ENCODE measurements around the gene CCL25. TPM values are rescaled to one million over a fixed set of nuclear protein-coding genes. Genes with fewer than 3 reads are reported as not detected.
"Not testable (repeated sequence)": the region's sequence is repeated elsewhere in the genome, so short reads cannot be mapped to it uniquely, and the experiment has no call there.

The CCL25 gene
- total RNA-seq, 1 donor from 2014 or later, result not detected

DNA sequence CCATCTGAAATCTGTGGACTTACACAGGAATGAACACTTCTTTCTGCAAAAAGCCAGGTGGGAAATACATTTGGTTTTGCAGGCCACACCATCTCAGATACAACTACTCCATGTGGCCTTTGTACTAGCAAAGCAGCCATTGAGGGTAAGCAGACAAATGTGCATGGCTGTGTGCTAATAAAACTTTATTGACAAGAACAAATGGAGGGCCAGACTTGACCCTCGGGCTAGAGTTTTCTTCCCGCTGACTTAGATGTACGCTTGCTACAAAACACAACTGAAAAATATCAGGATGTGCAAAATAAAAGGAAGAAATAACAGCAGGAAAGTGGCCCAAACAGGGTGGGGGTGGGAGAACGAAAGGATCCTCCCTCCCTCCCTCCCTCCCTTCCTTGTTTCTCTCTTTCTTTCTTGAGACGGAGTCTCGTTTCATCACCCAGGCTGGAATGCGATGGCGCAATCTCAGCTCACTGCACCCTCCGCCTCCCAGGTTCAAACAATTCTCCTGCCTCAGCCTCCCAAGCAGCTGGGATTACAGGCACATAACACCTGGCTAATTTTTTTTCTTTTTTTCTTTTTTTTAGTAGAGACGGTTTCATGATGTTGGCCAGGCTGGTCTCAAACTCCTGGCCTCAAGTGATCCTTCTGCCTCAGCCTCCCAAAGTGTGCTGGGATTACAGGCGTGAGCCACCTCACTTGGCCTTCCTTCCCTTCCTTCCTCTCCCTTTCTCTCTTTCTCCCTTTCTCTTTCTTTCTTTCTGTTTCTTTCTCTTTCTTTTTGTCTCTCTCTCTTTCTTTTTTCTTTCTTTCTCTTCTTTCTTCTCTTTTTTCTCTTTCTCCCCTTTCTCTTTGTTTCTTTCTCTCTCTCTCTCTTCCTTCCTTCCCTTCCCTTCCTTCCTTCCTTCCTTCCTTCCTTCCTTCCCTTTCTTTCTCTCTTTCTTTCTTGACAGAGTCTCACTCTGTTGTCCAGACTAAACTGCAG is 29.3 kb downstream of the CCL25 start:
- ATAC-seq (no peak), DNase-seq (no peak)
- intact Hi-C loops (cut with micrococcal nuclease), result no loop called here

GRCh38 chr19:8083141-8083540 is 30.6 kb downstream of the CCL25 start:
- ATAC-seq (no peak), DNase-seq (no peak)
- intact Hi-C loops (cut with micrococcal nuclease), result no loop called here

DNA sequence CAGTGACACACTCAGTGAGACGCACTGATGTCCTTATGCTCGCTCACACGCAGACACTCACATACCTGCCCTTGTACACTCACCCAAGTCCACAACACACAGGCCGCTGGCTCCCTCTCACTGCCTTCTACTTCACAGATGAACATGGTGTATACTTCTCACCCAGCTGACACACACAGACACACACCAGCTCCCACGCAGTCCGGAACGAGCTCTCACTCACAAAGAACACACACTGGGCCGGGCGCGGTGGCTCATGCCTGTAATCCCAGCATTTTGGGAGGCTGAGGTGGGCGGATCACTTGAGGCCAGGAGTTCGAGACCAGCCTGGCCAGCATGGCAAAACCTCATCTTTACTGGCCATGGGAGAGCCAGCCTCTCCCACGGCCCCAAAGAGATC is 31.6 kb downstream of the CCL25 start:
- ATAC-seq, result no peak
- intact Hi-C loops (cut with micrococcal nuclease), result no loop called here
- DNase-seq, result no peak

DNA sequence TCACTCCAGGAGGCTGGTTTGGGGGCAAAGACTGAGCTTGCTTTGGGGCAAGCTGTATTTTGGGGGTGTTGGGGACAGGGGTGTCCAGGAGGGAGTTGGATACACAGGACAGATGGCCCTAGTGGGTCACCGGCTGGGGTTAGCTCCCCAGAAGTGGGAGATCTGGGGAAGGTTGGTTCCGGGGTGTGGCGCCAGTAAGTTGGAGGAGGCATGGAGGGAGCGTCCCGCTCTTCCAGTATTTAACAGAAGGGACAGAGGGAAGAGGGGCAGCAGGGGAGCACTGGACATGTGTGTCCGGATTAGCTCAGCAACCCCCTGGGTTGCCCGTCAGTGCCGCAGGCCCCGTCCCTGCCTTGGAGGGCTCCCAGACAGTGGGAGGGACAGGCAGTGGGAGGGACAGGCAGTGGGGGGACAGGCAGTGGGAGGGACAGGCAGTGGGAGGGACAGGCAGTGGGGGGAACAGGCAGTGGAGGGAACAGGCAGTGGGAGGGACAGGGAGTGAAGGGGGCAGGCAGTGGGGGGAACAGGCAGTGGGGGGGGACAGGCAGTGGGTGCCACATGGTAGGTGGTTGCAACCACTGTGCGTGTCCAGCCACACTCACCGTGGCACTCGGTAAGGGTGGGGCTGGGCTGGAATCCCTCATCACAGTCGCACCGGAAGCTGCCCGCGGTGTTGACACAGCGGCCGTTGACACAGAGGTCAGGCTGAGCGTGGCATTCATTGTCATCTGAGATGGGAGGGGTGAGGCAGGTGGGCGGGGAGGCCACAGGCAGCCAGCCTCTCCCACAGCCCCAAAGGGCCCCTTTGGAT is 33.2 kb downstream of the CCL25 start:
- ATAC-seq (no peak), DNase-seq (no peak)
- intact Hi-C loops (cut with micrococcal nuclease), result no loop called here

- no peak for ATAC-seq
- intact Hi-C loops (cut with micrococcal nuclease), result no loop called here
- no peak for DNase-seq
Observed at GRCh38 chr19:8086849-8087248, 34.3 kb downstream of the CCL25 start.

- ATAC-seq (no peak), DNase-seq (no peak)
- intact Hi-C loops (cut with micrococcal nuclease), result no loop called here
Observed at GRCh38 chr19:8087876-8088275, 35.3 kb downstream of the CCL25 start.

DNA sequence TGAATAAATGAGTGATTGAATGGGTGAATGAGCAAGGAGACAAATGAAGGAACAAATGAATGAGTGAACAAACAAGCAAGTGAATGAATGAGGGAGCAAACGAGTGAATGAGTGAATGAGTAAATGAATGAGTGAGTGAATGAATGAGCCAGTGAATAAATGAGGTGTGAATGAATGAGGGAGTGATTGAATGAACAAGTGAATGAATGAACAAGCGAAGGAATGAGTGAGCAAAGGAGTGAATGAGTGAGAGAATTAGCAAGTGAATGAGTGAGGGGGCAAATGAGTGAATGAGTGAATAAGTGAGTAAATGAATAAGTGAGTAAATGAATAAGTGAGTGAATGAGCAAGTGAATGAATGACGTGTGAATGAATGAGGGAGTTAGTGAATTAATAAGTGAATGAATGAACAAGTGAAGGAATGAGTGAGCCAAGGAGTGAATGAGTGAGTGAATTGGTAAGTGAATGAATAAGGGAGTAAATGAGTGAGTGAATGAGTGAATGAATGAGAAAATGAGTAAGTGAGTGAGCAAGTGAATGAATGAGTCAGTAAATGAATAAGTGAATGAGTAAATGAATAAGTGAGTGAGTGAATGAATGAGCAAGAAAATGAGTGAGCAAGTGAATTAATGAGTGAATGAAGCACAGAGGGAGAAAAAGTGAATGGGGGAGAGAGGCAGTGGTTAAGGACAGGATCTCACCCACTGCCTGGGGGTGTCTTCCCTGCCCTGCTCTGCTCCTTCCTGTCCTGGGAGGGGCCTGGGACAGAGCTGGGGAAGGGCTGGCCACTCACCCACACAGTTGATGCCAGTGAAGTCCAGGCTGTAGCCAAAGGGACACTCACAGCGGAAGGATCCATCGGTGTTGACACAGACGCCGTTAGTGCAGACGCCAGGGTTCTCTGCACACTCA is 36.4 kb downstream of the CCL25 start:
- ATAC-seq (no peak), DNase-seq (no peak)
- intact Hi-C loops (cut with micrococcal nuclease), result no loop called here

GRCh38 chr19:8089664-8090601 is 37.4 kb downstream of the CCL25 start:
- no peak for DNase-seq
- intact Hi-C loops (cut with micrococcal nuclease), result no loop called here
- no peak for ATAC-seq

GRCh38 chr19:8090950-8091349 is 38.4 kb downstream of the CCL25 start:
- intact Hi-C loops (cut with micrococcal nuclease), result no loop called here
- DNase-seq (no peak), ATAC-seq (no peak)

GRCh38 chr19:8093740-8094139 is 41.2 kb downstream of the CCL25 start:
- ATAC-seq (no peak), DNase-seq (no peak)
- intact Hi-C loops (cut with micrococcal nuclease), result no loop called here

DNA sequence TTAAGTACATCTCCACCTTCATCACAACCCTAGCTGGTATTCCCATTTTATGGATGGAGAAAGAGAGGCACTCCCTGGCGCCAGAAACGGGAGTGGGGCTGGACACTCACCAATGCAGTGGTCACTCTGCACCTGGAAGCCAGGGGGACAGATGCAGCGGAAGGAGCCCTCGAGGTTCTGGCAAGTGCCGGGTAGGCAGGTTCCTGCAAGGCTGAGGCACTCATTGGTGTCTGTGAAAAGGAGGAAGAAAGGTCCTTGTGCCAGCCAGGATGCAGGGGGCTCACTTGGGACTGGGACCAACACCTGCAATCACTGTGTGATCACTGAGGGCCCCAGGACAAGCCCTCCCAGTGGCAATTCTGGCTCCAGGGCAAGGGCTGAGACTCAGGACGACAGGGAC is 41.8 kb downstream of the CCL25 start:
- intact Hi-C loops (cut with micrococcal nuclease), result no loop called here
- DNase-seq (no peak), ATAC-seq (no peak)

GRCh38 chr19:8095354-8095886 is 42.9 kb downstream of the CCL25 start:
- DNase-seq (no peak), ATAC-seq (no peak)
- intact Hi-C loops (cut with micrococcal nuclease), result no loop called here

- intact Hi-C loops (cut with micrococcal nuclease), result no loop called here
- DNase-seq (no peak), ATAC-seq (no peak)
Observed at GRCh38 chr19:8096071-8096470, 43.5 kb downstream of the CCL25 start.

DNA sequence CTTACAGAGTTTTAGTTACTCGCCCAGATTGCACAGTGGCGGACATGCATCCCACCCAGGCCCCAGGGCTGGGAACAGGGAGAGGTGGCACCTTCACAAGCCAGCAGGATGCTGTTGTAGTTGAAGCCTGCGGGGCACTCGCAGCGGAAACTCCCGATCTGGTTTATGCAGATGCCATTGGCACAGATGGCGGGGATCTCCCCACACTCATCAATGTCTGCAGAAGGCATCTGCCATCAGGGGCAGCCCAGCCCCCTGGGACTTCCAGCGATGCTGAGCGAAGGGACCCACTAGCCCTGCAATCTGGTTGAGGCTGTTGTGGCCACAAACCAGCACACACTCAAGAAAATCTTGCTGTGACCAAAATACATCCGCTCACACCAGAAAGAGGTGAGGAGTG is 44.6 kb downstream of the CCL25 start:
- intact Hi-C loops (cut with micrococcal nuclease), result no loop called here
- DNase-seq, result no peak

DNA sequence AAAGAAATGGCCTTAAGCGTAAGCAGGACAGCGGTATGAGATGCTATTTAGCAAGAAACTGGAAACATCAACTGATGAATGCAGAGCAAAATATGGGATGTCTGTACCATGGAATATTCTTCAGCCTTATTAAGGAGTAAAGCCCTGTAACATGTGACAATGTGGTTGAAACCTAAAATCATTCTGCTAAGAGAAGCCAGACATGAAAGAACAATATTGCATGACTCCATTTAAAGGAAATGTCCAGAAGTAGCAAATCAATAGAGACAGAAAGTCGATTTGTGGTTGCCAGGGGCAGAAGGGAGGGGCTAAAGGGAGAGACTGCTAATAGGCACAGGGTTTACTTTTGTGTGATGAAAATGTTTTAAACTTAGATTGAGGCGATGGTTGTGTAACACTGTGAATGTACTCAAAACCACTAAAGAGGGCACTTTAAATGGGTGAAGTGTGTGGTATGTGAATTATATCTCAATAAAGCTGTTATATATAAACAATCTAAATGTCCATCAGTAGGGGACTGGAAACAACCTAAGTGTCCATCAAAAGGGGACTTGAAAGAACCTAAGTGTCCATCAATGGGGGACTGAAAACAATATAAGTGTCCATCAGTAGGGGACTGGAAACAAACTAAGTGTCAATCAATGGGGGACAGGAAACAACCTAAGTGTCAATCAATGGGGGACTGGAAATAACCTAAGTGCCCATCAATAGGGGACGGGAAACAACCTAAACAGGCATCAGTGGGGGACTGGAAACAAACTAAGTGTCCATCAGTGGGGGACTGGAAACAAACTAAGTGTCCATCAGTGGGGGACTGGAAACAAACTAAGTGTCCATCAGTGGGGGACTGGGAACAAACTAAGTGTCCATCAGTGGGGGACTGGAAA is 45.4 kb downstream of the CCL25 start:
- ATAC-seq, result no peak
- no peak for DNase-seq
- intact Hi-C loops (cut with micrococcal nuclease), result no loop called here

More for the DNA sequence above, 44.6 kb downstream of the CCL25 start:
- ATAC-seq, result no peak

DNA sequence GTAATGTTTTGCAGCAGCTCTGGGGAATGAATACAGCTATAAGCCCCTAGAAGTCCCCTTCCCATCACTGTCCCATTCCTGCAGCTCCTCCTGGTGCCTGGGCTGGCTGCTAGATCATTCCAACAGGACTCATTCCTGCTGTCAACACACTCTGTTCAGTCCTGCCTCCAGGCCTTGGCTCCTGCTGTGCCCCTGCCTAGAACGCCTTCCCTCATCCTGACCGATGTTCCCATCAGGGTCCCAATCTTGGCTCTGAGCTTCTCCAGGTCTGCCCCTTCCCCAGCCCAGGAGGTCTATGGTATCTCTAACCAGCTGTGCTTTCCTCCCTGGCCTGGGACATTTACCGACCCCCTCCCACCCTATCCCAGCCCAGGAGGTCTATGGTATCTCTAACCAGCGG is 48.8 kb downstream of the CCL25 start:
- ATAC-seq, result no peak
- DNase-seq, result no peak
- intact Hi-C loops (cut with micrococcal nuclease), result no loop called here

DNA sequence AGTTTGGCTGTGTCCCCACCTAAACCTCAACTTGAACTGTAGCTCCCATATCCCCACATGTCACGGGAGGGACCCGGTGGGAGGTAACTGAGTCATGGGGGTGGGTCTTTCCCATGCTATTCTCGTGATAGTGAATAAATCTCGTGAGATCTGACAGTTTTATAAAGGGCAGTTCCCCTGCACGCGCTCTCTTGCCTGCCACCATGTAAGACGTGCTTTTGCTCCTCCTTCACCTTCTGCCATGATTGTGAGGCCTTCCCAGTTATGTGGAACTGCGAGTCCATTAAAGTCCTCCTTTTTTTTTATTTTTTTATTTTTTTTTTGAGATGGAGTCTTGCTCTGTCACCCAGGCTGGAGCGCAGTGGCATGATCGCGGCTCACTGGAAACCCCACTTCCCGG is 49.4 kb downstream of the CCL25 start:
- DNase-seq; ATAC-seq; intact Hi-C loops (cut with micrococcal nuclease): not testable (repeated sequence)

Data from left ventricle myocardium superior (tissue), 1 donor.